GM12891 (cell line): ENCODE measurements around the gene PHACTR4.

ENCODE experiments used
- POLR2A ChIP-seq: IDR thresholded peaks from 2 replicates; pipeline ENCODE4 v1.6.1; 2011; ENCODE audit warnings: low read depth, low read length, control low read depth
- POLR2AphosphoS5 ChIP-seq: IDR thresholded peaks from 2 replicates; pipeline ENCODE4 v1.6.1; 2011; ENCODE audit warnings: low read depth, low read length, control low read depth
- TAF1 ChIP-seq: IDR thresholded peaks from 2 replicates; pipeline ENCODE4 v1.6.1; 2011; ENCODE audit warnings: low read depth, low read length, control low read depth

DNA sequence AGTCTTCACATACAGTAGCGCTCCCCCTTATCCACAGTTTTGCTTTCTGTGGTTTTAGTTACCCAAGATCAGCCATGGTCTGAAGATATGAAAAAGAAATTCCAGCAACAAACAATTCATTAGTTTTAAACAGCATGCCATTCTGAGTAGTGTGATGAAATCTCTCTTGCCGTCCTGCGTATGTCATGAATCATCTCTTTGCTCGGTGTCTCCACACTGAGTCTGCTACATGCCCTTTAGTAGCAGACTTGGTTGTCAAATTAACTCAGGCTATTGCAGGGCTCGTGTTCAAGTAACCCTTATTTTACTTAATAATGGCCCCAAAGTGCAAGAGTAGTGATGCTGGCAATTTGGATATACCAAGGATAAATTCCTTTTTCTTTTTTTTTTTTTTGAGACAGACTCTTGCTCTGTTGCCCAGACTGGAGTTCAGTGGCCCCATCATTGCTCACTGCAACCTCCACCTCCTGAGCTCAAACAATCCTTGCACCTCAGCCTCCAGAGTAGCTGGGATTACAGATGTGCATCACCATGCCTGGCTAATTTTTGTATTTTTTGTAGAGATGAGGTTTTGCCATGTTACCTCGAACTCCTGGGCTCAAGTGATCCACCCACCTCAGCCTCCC, 22.6 kb downstream of the PHACTR4 start:
- TF ChIP-seq POLR2A (no peak), TAF1 (no peak), POLR2AphosphoS5 (no peak)
